GM21619 (cell line): ENCODE data around the gene MYO5C.

Source experiments
- ATAC-seq: cut with Tn5 transposase; IDR thresholded peaks from one replicate; pipeline ENCODE4 v1.9.1; 2021; ENCODE audit not compliant: unreplicated experiment

MYO5C gene

DNA sequence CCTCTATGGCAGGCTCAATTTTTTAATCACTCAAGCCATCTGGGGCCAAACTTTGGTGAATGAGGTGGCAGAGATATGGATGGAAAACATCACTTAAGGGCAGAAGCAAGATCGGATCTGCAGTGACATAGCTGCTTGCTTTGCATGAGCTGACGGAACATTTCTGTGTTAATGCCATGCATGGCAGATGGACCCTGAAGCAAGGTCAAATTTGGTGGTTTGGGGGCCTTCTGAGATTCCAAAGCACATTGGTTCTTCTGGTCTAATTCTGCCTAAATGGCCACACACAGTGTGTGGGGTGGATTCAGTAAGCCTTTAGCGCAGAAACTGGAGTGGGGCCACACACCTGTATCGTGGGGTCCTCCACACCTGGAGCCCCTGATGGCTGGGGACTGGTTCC is 144.7 kb downstream of the MYO5C start:
- ATAC-seq = no peak

DNA sequence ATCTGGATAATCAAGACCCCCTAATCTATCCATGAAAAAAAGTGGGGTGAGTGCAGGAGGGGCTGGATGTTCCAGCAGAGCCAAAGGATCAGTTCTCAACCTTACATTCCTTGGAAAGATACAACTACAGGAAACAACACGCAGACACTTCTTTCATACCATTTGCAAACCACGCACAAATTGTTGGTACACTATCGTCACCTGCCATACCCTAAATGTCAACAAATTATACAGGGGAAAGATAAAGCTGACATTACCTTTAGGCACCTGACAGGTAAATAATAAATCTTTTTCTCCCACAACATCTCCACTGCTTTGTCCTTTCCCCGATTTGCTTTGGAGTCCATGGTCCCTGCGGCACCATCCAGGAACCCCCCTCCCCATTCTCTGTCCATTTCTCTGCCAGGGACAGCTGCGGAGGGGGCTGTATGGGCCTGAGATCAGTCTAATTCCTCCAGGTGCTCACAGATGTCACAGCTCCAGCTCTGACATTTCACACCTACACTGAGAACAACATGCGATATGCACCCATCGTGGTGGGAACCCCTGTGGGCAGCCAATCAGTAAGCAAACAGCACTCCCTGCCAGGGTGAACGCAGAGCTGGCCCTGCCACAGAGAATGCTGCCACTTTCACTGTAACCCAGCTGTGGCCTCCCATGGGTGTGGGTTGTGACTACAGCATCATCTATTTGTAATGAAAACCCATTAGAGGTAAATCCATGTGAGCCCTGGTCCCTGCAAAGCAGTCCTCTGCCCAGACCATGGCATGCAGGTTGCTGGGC is 145.4 kb downstream of the MYO5C start:
- ATAC-seq = no peak

DNA sequence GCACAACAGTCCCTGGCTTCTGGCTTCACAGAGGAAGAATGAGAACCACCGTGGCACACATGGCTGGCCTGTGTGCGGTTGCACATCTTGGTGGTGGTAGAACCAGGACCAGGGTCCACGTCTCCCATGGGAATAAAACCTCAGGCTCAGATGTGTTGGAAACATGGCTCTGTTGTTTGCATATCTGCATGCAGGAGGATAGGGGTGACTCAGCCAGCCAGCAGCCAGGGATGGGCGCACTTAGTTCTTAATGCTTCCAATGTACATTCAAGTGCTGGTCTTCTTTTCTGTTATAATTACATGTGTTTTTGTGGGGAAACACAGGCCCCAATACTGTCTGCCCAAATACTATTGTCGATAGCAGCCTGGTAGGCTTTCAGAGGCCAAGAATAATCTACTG is 147.2 kb downstream of the MYO5C start:
- ATAC-seq = no peak

DNA sequence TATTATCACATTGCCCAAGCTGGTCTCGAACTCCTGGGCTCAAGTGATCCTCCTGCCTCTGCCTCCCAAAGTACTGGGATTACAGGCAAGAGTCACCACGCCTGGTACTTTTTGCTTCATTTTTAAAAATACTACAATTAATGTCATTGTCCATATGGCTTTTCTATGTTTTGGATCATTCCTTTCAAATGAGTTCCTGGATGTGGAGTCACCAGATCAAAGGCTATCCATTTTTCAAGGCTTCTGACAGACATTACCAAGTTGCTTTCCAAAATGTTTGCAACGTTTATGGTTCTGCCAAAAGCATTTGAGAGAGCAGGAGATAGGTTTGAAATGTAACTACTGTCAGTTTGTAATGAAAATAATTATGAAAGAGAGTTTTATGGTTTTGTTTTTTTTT is 148.8 kb downstream of the MYO5C start:
- ATAC-seq = no peak

DNA sequence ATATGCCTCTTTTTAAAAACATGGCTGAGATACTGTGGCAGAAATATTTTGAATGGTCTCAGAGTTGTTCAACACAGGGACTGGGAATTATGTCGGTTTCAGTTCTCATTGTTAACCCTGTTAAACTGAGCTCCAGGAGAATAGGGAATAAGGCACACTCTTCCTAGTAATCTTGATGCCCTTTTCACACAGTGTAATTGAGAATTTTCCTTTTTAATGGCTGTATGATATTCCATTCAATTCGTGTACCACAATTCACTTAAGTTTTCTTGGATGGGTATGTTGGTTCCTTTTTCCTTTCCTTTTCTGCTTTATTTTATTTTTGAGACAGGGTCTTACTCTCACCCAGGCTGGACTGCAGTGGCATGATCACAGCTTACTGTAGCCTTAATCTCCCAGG is 149.3 kb downstream of the MYO5C start:
- no peak for ATAC-seq

DNA sequence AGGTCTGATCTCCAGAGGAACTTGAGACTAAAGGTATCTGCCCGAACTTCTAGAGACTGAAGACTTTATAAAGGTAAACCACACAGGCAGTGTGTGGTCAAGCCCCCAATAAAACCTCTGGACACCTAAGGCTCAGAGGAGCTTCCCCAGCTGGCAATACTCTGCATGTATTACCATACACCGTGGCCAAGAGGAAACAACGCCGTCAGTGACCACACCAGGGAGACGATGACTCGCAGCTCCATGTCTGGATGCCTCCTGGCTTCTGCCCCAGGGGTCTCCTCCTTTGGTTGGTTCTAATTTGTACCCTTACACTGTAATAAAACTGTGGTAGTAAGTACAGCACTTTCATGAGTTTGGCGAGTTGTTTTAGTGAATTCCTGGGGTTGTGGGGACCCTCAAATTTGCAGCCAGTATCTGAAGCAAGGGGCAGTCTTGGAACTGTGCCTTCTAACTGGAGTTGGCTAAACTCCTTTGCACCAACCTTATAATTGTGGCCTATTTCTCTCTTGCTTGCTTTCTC is 150.9 kb downstream of the MYO5C start:
- no peak for ATAC-seq

DNA sequence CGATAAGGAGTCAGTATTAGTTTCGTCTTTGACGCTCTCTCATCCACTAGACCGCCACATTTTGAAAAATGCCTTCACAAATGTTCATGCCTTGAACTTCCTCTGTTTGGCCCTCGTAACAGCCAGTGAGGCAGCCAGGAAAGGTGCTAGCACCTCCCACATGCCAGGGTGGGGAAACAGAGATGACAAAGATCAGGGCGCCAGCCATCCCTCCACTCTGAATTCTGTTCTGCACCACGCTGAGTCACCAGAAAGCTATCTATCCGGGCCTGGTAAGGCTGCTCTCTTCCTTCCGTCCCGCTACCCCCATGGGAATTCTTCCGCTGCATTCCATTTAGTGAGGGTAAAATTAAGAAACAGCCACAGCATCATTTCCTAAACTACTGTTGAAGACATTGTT is 151.7 kb downstream of the MYO5C start:
- ATAC-seq = no peak
